ENCODE results near the gene DEFB129. TPM values are rescaled to one million over a fixed set of nuclear protein-coding genes. Genes with fewer than 3 reads are reported as not detected.

DEFB129 gene
- total and polyA plus RNA-seq, 9 of the 15 experiments (the other 6 are each of a cell fraction or from before 2014, with no cell fraction given) = not detected

DNA sequence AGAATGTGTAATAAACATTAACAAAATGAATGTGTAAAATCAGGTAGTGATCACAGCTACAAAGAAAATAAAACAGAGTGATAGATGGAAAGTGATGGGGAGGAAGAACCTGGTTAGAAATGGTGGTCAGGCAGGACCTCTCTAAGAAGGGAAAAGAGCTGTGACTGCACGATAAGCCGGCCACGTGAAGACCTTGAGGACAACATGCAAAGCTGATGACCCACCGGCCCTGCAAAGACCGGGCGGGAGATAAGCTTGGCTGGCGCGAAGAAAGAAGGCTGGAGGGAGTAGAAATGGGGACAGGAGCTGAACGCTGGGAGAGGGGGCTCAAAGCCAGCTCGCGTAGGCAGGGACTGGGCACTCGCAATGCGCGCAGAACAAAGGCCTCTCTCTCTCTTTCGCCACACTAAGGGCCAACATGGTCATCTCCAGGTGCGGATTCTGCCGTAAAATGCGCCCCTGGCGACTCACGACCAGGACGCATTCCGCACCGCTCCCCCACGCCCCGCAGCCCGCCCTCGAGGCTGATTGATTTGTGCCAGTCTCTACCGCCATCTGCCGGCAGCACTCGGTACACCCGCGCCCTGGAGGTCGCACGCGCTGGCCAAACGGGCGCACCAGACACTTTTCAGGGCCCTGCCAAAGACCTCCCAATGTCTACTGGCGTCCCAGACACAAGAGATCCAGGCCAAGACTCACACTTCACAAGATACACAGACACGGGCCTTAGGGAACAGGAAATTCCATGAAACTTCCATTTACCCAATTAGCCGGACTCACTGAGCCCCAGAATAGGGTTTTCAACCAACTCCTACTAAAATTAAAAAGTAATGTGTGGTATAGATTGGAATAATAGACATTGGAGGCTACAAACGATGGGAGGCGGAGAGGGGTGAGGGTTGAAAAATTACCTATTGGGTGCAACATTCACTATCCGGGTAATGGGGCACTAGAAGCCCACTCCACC is 39.8 kb downstream of the DEFB129 start (continued):
- TF ChIP-seq USF2 (CRISPR knock-in tag; IDR thresholded peaks at IDR 0.05) = peak; percentile 70
- TF ChIP-seq CREM (IDR thresholded peaks at IDR 0.05; ENCODE audit: low read depth) = peak; percentile 62; the same call in 1 of the 2 replicates
- no peak for TF ChIP-seq PURB (CRISPR knock-in tag; IDR thresholded peaks at IDR 0.05; ENCODE audit: low read depth)
- TF ChIP-seq ZFX (CRISPR knock-in tag; IDR thresholded peaks at IDR 0.05) = peak; percentile 92
- TF ChIP-seq HES1 (IDR thresholded peaks at IDR 0.05; ENCODE audit: low read depth) = peak; percentile 39; the same call in 1 of the 2 replicates
- peak; percentile 21; the same call in 1 of the 2 replicates for TF ChIP-seq ZBED1 (IDR thresholded peaks at IDR 0.05)
- TF ChIP-seq, protein P1, sequence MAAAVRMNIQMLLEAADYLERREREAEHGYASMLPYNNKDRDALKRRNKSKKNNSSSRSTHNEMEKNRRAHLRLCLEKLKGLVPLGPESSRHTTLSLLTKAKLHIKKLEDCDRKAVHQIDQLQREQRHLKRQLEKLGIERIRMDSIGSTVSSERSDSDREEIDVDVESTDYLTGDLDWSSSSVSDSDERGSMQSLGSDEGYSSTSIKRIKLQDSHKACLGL (CRISPR knock-in tag; IDR thresholded peaks at IDR 0.05; ENCODE audit: borderline replicate concordance, poor library complexity, severe bottlenecking) = peak; percentile 18
- 0 out of 4 replicates have a peak, but pooled peaks of 1 of the 2 experiments have one; percentile 9 for TF ChIP-seq KDM1A (IDR thresholded peaks at IDR 0.05)
- TF ChIP-seq PHF8 (IDR thresholded peaks at IDR 0.05; ENCODE audit: borderline replicate concordance, low read length) = peak; percentile 65; the same call in 1 of the 2 replicates
- TF ChIP-seq ZNF41 (CRISPR knock-in tag; conservative IDR thresholded peaks at IDR 0.05) = 0 out of 2 replicates have a peak, but pooled peaks have one; percentile 38
- no peak for TF ChIP-seq ILF3 (IDR thresholded peaks at IDR 0.05; ENCODE audit: borderline replicate concordance)
- TF ChIP-seq GTF2A2 (tag; IDR thresholded peaks at IDR 0.05) = 0 out of 2 replicates have a peak, but pooled peaks have one; percentile 32
- TF ChIP-seq NUFIP1 (IDR thresholded peaks at IDR 0.05; ENCODE audit: partially characterized antibody) = peak; percentile 59
- no peak for TF ChIP-seq ZNF407 (IDR thresholded peaks at IDR 0.05; ENCODE audit: low read depth)
- peak; percentile 62; the same call in 1 of the 2 replicates for TF ChIP-seq ZBTB7A (IDR thresholded peaks at IDR 0.05; ENCODE audit: borderline replicate concordance, control insufficient read depth, low read depth, low read length)

Measured in K562 (cell line).